NAMALWA (cell line): Measurements from ENCODE around the gene AUNIP.

Source experiments
- DNase-seq: peaks from one replicate; pipeline ENCODE4 v3.0.0-alpha.2; 2015; ENCODE audit warnings: low spot score

The AUNIP gene

GRCh38 chr1:25794325-25794724 lies 64.9 kb downstream of the AUNIP start:
- no peak for DNase-seq

DNA sequence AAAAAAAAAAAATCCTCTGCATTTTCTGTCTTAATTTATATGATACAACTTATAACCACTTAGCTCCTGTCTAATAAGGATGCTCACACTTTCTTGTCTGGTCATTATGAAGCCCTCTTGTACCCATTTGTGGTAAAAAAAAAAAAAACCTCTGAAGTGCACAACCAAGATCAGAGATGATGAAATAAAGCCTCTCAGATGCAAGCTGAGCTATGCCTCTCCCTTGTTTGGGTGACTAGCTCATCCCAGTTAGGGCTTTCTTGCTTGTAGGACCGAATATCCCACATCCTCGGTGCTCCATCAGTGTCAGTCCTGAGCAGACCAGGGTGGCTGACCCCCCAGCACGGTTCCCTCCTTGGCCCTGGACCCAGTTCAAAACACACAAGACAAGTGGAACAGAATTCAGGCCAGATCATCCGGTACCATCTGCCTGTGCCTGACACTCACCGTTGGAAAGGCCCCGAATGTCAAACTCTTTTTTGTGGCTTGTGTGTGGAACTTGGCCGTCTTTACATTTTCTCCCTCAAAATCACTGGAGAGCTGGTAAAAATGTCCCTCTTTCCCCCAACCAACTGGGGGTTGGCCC lies 65.6 kb downstream of the AUNIP start:
- DNase-seq = no peak

DNA sequence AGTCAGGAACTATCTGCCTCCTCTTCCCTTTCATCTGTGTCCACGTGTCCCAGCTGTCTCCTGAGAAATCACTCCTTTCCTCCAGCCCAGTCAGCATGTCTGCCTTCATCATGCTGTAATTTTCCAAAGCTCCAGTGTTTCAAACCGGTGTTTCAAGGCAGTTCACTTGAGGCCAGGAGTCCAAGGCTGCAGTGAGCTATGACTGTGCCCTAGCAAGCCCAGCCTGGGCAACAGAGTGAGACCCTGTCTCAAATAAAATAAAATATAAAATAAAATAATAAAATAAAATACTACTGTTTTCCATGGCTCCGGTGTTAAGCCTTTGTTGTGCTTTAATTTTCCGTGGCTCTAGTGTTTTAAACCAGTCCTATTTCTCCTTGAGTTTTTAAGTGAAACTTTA lies 67.1 kb downstream of the AUNIP start:
- DNase-seq = no peak

GRCh38 chr1:25790472-25790871 lies 68.8 kb downstream of the AUNIP start:
- no peak for DNase-seq

GRCh38 chr1:25787760-25788166 lies 71.5 kb downstream of the AUNIP start:
- DNase-seq = no peak

DNA sequence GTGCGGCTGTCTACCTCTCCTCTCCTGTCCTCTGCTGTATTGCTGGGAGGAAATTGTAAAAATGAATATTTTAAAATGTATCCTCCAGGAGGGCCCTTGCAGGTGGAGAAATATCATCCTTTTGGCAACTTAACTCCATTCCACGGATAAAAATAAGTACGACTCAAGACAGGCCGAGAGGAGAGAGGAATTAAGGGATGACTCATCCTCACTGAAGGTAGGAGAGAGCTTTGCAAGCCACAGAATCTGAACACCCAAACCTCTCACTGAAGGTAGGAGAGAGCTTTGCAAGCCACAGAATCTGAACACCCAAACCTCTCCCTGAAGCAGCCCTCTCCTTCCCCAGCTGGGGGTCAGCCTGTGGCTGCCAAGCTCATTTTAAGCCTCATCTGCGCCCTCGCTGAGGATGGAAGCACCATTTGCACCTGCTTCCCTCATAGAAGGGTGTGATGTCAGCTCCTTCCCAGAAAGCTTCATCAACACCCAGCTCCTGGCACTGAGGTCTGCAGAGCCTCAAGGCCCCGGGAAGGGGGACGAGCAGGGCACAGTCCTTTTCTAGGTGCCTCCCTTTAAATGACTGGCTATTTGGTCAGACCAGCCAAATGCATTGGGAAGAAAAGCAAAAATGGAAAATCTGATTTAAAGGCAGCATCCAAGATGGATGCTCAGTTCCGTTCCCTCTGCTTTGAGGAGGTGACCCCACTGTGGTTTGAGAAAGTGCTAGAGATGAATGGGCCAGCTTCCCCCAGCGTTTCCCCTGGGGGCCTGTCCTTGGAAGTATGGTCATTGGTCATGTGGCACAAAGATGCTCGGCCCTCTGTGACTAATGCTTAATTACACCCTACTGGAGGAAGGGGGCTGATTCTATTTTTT lies 72.1 kb downstream of the AUNIP start:
- DNase-seq = no peak

GRCh38 chr1:25785333-25786067 lies 73.8 kb downstream of the AUNIP start:
- no peak for DNase-seq

DNA sequence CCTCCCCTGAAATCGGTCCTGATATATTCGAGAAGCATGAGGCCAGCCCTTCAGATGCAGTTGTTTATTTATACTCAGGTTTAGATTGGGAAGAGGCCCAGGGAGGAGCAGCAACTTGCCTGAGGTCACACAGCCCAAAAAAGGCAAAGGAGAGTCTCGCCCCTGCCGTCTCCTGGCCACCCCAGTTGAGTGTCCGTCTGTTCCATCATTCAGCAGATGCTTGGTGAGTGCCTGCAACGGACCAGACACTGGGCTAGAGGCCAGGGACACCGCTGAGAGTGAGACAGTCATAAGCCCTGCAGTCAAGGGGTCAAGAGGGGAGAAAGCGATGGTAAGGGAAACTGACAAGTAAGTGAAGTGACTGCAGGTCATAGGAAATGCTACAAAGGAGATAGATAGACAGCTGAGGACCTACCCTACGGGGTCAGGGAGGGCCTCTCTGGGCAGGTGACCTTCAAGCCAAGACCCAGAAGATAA lies 74.6 kb downstream of the AUNIP start:
- DNase-seq = no peak
